HepG2 (cell line): ENCODE measurements around the gene F2RL3. TPM values are rescaled to one million over a fixed set of nuclear protein-coding genes. Genes with fewer than 3 reads are reported as not detected.

ENCODE experiments used
- ATAC-seq: fragments of 200-7000 bp; cut with Tn5 transposase; 3 replicates; pipeline ENCODE4 v1.9.1; 2020; ENCODE audit warnings: mild to moderate bottlenecking, moderate library complexity
- BruUV-seq: library from RNA; stranded (reverse); fragments of 400-500 nt; replicated peaks from 2 replicates; lab custom pipeline; 2021; lab: Mats Ljungman, UMichigan
- CTCF ChIA-PET: fragments of 300-600 bp; formaldehyde crosslinking; extraction: SDS; loops from one replicate; lab custom pipeline; 2021; ENCODE audit warnings: low total read pairs, inconsistent platforms, low intra/inter-chr PET ratio; lab: Yijun Ruan, JAX
- POLR2A ChIA-PET: fragments of 350-600 bp; sonication (Branson Sonifier 250); formaldehyde crosslinking; loops from one replicate; lab custom pipeline; 2020; ENCODE audit warnings: antibody characterized with exemption, inconsistent platforms; lab: Yijun Ruan, JAX
- DNase-seq: peaks from one replicate; pipeline ENCODE4 v3.0.0-alpha.2; 2015; ENCODE audit warnings: low spot score
- FAIRE-seq: peaks from 3 replicates; lab custom pipeline; 2011; peaks lifted over from hg19 to GRCh38; lab: Jason Lieb, UNC
- H2AFZ ChIP-seq: one replicate; pipeline ENCODE4 v1.6.1; 2011; ENCODE audit warnings: low read length, inconsistent platforms
- H3K27ac ChIP-seq: fragments of 300-600 bp; 3 replicates; pipeline ENCODE4 v1.8.0; 2011; ENCODE audit warnings: mixed run types, mild to moderate bottlenecking, mixed read lengths, low read length, inconsistent platforms; ENCODE audit not compliant: insufficient read depth; ENCODE audit errors: extremely low read length
- H3K27me3 ChIP-seq, 2 experiments: fragments of 200-600 bp in 1 of 2; 2 replicates in 1 of 2; 3 replicates in 1 of 2; pipeline versions ENCODE4 v1.6.0 to v1.8.0; 2011; ENCODE audit warnings: low read length in 2 of 2, mild to moderate bottlenecking in 2 of 2, moderate library complexity in 2 of 2, inconsistent platforms in 1 of 2; ENCODE audit not compliant: insufficient read depth in 2 of 2, control insufficient read depth in 1 of 2
- H3K36me3 ChIP-seq, 2 experiments: fragments of 200-600 bp in 1 of 2; replicated peaks in 1 of 2; 2 replicates in 1 of 2; 3 replicates in 1 of 2; pipeline versions ENCODE4 v1.5.1 to v1.8.0; 2011; ENCODE audit warnings: low read length in 2 of 2, inconsistent platforms in 1 of 2; ENCODE audit not compliant: insufficient read depth in 2 of 2, control insufficient read depth in 1 of 2
- H3K4me1 ChIP-seq: 2 replicates; pipeline ENCODE4 v1.5.1; 2012; ENCODE audit warnings: low read length, inconsistent platforms; ENCODE audit not compliant: insufficient read depth
- H3K4me2 ChIP-seq: 2 replicates; pipeline ENCODE4 v1.6.0; 2011; ENCODE audit warnings: low read depth, low read length, inconsistent platforms
- H3K4me3 ChIP-seq, 3 experiments: fragments of 200-600 bp in 1 of 3; sonication (generic), shearing (Covaris generic) in 1 of 3; replicated peaks in 1 of 3; 2 replicates each; pipeline ENCODE4 v1.5.1; 2011 to 2016; ENCODE audit warnings: low read length in 3 of 3, inconsistent platforms in 2 of 3, low read depth in 2 of 3, mild to moderate bottlenecking in 2 of 3, control low read depth in 1 of 3, mixed read lengths in 1 of 3; ENCODE audit not compliant: insufficient read depth in 1 of 3
- H3K79me2 ChIP-seq: one replicate; pipeline ENCODE4 v1.6.1; 2011; ENCODE audit warnings: low read length, inconsistent platforms; ENCODE audit not compliant: insufficient read depth
- H3K9ac ChIP-seq: 2 replicates; pipeline ENCODE4 v1.6.0; 2011; ENCODE audit warnings: mild to moderate bottlenecking, low read depth, low read length, inconsistent platforms; ENCODE audit not compliant: insufficient read depth
- H3K9me3 ChIP-seq: 2 replicates; pipeline ENCODE4 v1.5.1; 2012; ENCODE audit warnings: mild to moderate bottlenecking, low read length
- H4K20me1 ChIP-seq: 2 replicates; pipeline ENCODE4 v1.6.0; 2011; ENCODE audit warnings: inconsistent platforms, mild to moderate bottlenecking, low read length, moderate library complexity; ENCODE audit not compliant: insufficient read depth
- FOXK2 ChIP-seq: fragments of 450-650 bp; IDR thresholded peaks from 2 replicates; pipeline ENCODE4 v1.6.1; 2016
- GPBP1L1 ChIP-seq: sonication (generic); formaldehyde crosslinking; IDR thresholded peaks from 2 replicates; pipeline ENCODE4 v1.5.0; 2020; ENCODE audit warnings: mild to moderate bottlenecking, missing genetic modification reagents
- SRSF9 ChIP-seq: fragments of 200-400 bp; formaldehyde crosslinking; IDR thresholded peaks from 2 replicates; pipeline ENCODE4 v1.6.1; 2018; ENCODE audit warnings: borderline replicate concordance, mild to moderate bottlenecking, low read depth, low read length; ENCODE audit not compliant: insufficient read depth, poor library complexity, severe bottlenecking
- ZNF569 ChIP-seq: sonication (generic); formaldehyde crosslinking; IDR thresholded peaks from 2 replicates; pipeline ENCODE4 v1.5.0; 2020; ENCODE audit warnings: mild to moderate bottlenecking, missing genetic modification reagents, moderate library complexity, borderline replicate concordance
- ZUFSP ChIP-seq: sonication (generic); formaldehyde crosslinking; IDR thresholded peaks from 2 replicates; pipeline ENCODE4 v1.9.0; 2021; ENCODE audit warnings: missing genetic modification reagents, mild to moderate bottlenecking, borderline replicate concordance
- WGBS: methylation state at CpG from one replicate; pipeline ENCODE4 v1.1.6; 2017; ENCODE audit warnings: low lambda C conversion rate; 5-methylcytosine and 5-hydroxymethylcytosine counted together
- in situ Hi-C: cut with HindIII; loops from 2 replicates; pipeline ENCODE4 v1.10.0; 2017; ENCODE audit warnings: low pct_unique_long_range_greater_than_20kb; ENCODE audit not compliant: extremely low pct_ligation_motif_present
- intact Hi-C: fragments of 100-400 bp; cut with micrococcal nuclease; formaldehyde crosslinking; loops from one replicate; pipeline ENCODE4 v1.10.0; 2022; ENCODE audit not compliant: unreplicated experiment
- polyA plus RNA-seq, 8 experiments: library from polyadenylated mRNA; depleted of rRNA in 3 of 8; stranded (reverse) in 7 of 8; unstranded in 1 of 8; fragments of >200 nt; fragmentation: Illumina TruSeq in 4 of 8; extraction: Trizol in 4 of 8; gene quantifications; 2 replicates each; pipeline versions ENCODE4 v1.2.1 to v1.2.3, GENCODE V29; 2011 to 2016; ENCODE audit warnings: low read depth in 4 of 8, missing spikeins in 1 of 8, mixed read lengths in 1 of 8; ENCODE audit not compliant: insufficient read depth in 1 of 8
- total RNA-seq, 5 experiments: library from RNA; depleted of rRNA; stranded (reverse); fragments of >200 nt; fragmentation: Illumina TruSeq; extraction: Trizol; gene quantifications; 2 replicates each; pipeline ENCODE4 v1.2.3, GENCODE V29; 2016; ENCODE audit warnings: low read depth in 1 of 5
- TF ChIP-seq, protein P1 (sequence below), 2 experiments: IDR thresholded peaks; 2 replicates each; pipeline ENCODE4 v1.6.1; 2011 to 2012; ENCODE audit warnings: low read length in 2 of 2, borderline replicate concordance in 1 of 2, low read depth in 1 of 2, mild to moderate bottlenecking in 1 of 2, moderate library complexity in 1 of 2
- TF ChIP-seq, protein P2 (sequence below): sonication (generic); formaldehyde crosslinking; IDR thresholded peaks from 2 replicates; pipeline ENCODE4 v1.4.0; 2020; ENCODE audit warnings: missing genetic modification reagents

F2RL3 gene
- total and polyA plus RNA-seq, 2 of the 13 experiments (the other 11 are each of a cell fraction or from before 2014, with no cell fraction given) = not detected

- no peaks in the 10 kb centered on the region for H3K36me3 ChIP-seq
- no peak for TF ChIP-seq FOXK2
- no peak for TF ChIP-seq ZNF569 (CRISPR knock-in tag)
- TF ChIP-seq, protein P1, sequence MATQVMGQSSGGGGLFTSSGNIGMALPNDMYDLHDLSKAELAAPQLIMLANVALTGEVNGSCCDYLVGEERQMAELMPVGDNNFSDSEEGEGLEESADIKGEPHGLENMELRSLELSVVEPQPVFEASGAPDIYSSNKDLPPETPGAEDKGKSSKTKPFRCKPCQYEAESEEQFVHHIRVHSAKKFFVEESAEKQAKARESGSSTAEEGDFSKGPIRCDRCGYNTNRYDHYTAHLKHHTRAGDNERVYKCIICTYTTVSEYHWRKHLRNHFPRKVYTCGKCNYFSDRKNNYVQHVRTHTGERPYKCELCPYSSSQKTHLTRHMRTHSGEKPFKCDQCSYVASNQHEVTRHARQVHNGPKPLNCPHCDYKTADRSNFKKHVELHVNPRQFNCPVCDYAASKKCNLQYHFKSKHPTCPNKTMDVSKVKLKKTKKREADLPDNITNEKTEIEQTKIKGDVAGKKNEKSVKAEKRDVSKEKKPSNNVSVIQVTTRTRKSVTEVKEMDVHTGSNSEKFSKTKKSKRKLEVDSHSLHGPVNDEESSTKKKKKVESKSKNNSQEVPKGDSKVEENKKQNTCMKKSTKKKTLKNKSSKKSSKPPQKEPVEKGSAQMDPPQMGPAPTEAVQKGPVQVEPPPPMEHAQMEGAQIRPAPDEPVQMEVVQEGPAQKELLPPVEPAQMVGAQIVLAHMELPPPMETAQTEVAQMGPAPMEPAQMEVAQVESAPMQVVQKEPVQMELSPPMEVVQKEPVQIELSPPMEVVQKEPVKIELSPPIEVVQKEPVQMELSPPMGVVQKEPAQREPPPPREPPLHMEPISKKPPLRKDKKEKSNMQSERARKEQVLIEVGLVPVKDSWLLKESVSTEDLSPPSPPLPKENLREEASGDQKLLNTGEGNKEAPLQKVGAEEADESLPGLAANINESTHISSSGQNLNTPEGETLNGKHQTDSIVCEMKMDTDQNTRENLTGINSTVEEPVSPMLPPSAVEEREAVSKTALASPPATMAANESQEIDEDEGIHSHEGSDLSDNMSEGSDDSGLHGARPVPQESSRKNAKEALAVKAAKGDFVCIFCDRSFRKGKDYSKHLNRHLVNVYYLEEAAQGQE (IDR thresholded peaks at IDR 0.05; ENCODE audit: borderline replicate concordance in 1 of 2, low read depth in 1 of 2, low read length in 2 of 2) = no peak
- TF ChIP-seq GPBP1L1 (CRISPR knock-in tag) = no peak
- no peak for TF ChIP-seq SRSF9
- TF ChIP-seq, protein P2, sequence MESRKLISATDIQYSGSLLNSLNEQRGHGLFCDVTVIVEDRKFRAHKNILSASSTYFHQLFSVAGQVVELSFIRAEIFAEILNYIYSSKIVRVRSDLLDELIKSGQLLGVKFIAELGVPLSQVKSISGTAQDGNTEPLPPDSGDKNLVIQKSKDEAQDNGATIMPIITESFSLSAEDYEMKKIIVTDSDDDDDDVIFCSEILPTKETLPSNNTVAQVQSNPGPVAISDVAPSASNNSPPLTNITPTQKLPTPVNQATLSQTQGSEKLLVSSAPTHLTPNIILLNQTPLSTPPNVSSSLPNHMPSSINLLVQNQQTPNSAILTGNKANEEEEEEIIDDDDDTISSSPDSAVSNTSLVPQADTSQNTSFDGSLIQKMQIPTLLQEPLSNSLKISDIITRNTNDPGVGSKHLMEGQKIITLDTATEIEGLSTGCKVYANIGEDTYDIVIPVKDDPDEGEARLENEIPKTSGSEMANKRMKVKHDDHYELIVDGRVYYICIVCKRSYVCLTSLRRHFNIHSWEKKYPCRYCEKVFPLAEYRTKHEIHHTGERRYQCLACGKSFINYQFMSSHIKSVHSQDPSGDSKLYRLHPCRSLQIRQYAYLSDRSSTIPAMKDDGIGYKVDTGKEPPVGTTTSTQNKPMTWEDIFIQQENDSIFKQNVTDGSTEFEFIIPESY (CRISPR knock-in tag) = peak; percentile 92
- TF ChIP-seq ZUFSP (CRISPR knock-in tag) = no peak
- intact Hi-C loops (no loop called here), in situ Hi-C loops (no loop called here)
- no peaks in the 10 kb centered on the region for H3K9me3 ChIP-seq
- H3K9ac ChIP-seq = no peak overlapping the region
- no peak overlapping the region for H3K4me3 ChIP-seq
- peaks cover 3 to 30% of the 10 kb centered on the region in 2 experiments; a peak in 4 of 5 replicates for H3K27me3 ChIP-seq
- H4K20me1 ChIP-seq = no peaks in the 10 kb centered on the region
- ChIA-PET POLR2A (no interaction called here), CTCF (no interaction called here)
- H3K27ac ChIP-seq = no peak overlapping the region
- peaks cover 55% of the 10 kb centered on the region for H3K4me1 ChIP-seq
- H3K4me2 ChIP-seq = no peak overlapping the region
- no peak for FAIRE-seq
- BruUV-seq = no TSS peak
- 96% methylated on average over 5 of the region's 48 CpGs for WGBS
- ATAC-seq = no peak
- H3K79me2 ChIP-seq = no peaks in the 10 kb centered on the region
- no peak for DNase-seq
- H2AFZ ChIP-seq = no peak overlapping the region
Measured at GRCh38 chr19:16889883-16890460, 1.2 kb downstream of the F2RL3 start.
